Central memory CD8-positive, alpha-beta T cell (primary cell): ENCODE measurements around the gene GH1.

Source experiments
- ATAC-seq: fragments of 150-1000 bp; cut with Tn5 transposase; replicated peaks from 2 replicates; pipeline ENCODE4 v1.10.0; 2022; ENCODE audit warnings: mild to moderate bottlenecking, moderate FRiP score, moderate number of reproducible peaks; ENCODE audit not compliant: poor library complexity, severe bottlenecking; ENCODE audit errors: extremely low read depth
- DNase-seq, 2 donors: peaks; one replicate each; pipeline ENCODE4 v3.0.0; 2021; ENCODE audit warnings: low spot score in 2 of 2
- H3K27ac Mint-ChIP-seq: one replicate; pipeline ENCODE4 v1.8.0; 2022; ENCODE audit warnings: low read depth, mild to moderate bottlenecking, moderate library complexity, mixed read lengths
- H3K27me3 Mint-ChIP-seq: one replicate; pipeline ENCODE4 v1.8.0; 2022; ENCODE audit warnings: mixed read lengths
- H3K36me3 Mint-ChIP-seq: one replicate; pipeline ENCODE4 v1.8.0; 2022; ENCODE audit warnings: mild to moderate bottlenecking, moderate library complexity, mixed read lengths; ENCODE audit not compliant: insufficient read depth
- H3K4me1 Mint-ChIP-seq: one replicate; pipeline ENCODE4 v1.8.0; 2022; ENCODE audit warnings: mixed read lengths
- H3K4me3 Mint-ChIP-seq: one replicate; pipeline ENCODE4 v1.8.0; 2022; ENCODE audit warnings: mild to moderate bottlenecking, moderate library complexity, mixed read lengths
- H3K9me3 Mint-ChIP-seq: one replicate; pipeline ENCODE4 v1.8.0; 2022; ENCODE audit warnings: mixed read lengths

Gene GH1

DNA sequence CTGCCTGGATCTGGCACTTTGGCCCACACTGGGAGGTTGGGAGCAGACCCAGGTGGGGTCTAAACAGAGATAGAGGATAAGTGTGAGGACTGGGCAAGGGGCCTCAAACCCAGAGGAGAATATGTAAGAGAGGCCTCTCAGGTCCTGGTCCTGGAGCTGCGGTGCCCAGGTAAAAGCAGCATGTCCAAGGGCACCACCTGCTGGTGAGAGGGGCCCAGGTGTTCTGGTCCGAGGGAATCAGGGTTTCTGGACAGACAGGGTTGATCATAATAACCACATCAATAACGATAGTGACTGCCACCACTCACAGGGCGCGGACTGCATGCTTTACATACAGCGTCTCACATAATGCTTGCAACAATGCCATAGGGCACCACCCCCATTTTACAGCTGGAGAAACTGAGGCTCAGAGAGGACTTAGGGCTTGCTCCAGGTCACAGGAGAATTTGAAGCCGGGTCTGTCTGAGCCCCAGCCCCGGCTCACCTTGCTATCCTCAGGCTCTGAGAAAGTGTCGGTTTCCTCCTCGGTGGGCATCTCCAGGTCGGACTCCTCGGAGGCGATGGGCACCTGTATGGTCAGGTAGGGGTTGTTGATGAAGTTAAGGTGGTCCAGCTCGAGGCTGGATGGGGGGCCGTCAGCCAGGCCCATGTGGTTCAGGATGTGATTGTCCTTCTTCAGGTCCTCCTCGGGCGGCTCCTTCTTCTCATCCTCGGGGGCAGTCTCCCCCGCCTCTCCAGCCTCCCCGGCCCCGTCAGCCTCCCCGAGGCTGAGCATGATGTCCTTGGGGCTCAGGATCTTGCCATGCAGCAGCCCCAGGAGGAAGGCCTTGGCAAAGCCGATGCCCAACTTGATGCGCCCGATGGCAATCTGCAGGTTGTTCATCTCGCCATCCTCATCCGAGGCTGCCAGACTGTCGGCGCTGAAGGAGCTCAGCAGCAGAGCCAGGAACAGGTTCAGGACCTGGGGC is 32.6 kb upstream of the GH1 start:
- H3K27me3 Mint-ChIP-seq = no peaks in the 10 kb centered on the region
- no peak overlapping the region for H3K4me3 Mint-ChIP-seq
- DNase-seq (no peak), ATAC-seq (no peak)
- peaks cover 3% of the 10 kb centered on the region for H3K36me3 Mint-ChIP-seq
- no peaks in the 10 kb centered on the region for H3K9me3 Mint-ChIP-seq
- no peak overlapping the region for H3K27ac Mint-ChIP-seq
- peaks cover 29% of the 10 kb centered on the region for H3K4me1 Mint-ChIP-seq

DNA sequence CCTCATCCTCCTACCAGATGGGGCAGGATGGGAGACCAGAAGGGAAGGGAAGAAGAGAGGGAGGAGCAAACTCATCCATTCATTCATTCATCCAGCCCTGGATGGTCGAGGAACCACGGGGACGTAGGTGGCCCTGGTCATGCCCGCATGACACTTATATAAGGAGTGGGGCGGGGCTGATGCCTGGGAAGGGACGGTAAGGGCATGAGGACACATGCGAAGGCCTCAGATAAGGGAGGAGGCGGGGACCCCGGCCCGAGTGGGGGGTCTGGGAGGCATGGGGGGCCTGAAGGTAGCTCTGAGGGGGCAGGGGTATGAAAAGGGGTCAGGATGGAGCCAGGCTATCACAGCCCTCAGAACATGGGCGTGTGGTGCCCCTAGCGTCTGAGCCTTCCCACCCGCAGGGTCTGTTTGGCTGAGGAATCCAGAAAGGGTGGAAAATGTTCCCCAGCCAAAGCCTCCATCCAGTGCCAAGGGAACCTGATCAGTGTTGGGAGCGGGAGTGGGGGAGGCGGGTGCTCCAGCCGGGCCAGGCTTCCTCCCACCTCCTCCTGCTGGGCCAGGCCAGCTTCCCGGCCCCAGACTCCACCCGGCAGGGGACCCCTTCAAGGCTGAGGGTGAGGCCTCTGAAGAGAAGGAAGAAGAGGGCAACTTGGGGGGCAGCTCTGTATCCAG is 31.1 kb upstream of the GH1 start:
- Mint-ChIP-seq H3K4me3 (no peak overlapping the region), H3K27ac (no peak overlapping the region), H3K27me3 (no peaks in the 10 kb centered on the region), H3K9me3 (no peaks in the 10 kb centered on the region), H3K4me1 (peaks cover 30% of the 10 kb centered on the region), H3K36me3 (peaks cover 3% of the 10 kb centered on the region)
- DNase-seq (no peak), ATAC-seq (no peak)

- DNase-seq (no peak), ATAC-seq (no peak)
- Mint-ChIP-seq H3K27ac (no peak overlapping the region), H3K27me3 (no peaks in the 10 kb centered on the region), H3K36me3 (no peaks in the 10 kb centered on the region), H3K9me3 (no peaks in the 10 kb centered on the region), H3K4me3 (no peak overlapping the region), H3K4me1 (peaks cover 20% of the 10 kb centered on the region)
These were observed 29.9 kb upstream of the GH1 start for GRCh38 chr17:63948521-63948920.

DNA sequence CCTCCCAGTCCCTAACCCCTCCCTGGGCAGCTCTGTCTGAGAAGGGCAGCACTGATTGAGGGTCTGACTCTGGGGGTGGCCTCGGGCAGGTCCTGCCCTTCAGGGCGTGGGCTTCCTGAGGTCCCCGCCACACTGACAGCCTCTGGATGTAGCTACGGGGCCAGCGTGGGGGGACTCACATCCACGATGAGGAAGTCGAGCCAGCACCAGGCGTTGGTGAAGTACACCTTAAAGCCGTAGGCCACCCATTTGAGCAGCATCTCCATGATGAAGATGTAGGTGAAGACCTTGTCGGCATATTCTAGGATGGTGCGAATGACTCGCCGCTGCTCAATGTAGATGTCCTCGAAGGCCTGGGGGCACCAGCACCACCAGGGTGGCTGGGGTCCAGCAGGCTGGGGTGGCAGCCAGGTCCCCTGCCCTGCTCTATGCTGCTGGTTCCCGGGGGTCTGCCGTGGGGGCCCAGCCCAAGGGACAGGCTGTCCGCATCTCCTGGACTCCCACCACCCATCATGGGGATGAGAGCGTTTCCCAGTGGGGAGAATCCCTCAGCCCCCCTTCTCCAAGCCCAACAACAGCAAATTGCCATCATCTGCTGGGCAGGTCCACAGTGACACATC is 29.2 kb upstream of the GH1 start:
- Mint-ChIP-seq H3K4me1 (peaks cover 20% of the 10 kb centered on the region), H3K27ac (no peak overlapping the region), H3K4me3 (no peak overlapping the region), H3K36me3 (no peaks in the 10 kb centered on the region), H3K9me3 (no peaks in the 10 kb centered on the region), H3K27me3 (no peaks in the 10 kb centered on the region)
- DNase-seq (no peak), ATAC-seq (no peak)

DNA sequence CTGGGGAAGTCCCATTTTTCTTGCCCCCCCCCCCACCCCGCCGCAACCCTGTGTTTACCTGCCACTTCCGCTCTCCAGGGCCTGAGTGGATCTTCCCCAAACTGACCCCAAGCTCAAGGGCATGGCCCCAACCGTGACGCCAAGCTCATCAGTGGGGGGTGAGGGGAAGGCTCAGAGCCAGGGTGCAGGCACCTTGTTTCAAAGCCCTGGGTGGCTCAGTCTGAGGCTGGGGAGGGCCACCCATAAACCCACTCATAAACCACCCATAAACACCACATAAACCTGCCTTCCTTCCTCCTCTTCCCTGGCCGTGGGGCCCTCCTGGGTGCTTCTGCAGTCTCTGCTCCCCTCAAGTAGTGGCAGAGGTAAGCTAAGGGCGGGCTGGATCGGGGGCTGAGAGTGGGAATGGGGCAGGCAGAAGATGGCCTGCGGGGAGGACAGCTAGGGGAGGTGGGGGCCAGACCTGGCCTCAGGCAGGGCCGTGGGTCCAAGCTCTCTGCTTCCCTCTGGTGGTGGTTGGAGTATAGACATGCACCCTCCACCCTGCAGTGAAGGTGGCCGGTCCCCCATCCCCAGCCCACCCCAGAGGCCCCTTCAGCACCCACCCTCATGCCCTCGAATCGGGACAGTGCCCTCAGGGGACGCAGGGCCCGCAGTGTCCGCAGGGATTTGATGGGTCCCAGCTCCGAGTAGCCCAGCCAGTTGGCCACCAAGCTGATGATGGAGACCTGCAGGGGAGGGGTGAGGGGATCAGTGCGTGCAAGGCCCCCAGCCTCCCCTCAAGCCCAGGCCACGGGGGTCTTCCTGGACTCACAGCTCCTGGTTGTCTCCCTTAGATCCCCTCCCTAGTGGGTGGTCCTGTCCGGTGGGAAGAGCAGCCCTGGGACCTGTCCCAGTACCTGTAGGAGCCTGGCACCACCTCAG is 28.1 kb upstream of the GH1 start:
- no peaks in the 10 kb centered on the region for H3K36me3 Mint-ChIP-seq
- peaks cover 20% of the 10 kb centered on the region for H3K4me1 Mint-ChIP-seq
- H3K27ac Mint-ChIP-seq = peak overlapping the region; percentile 57
- H3K27me3 Mint-ChIP-seq = no peaks in the 10 kb centered on the region
- H3K9me3 Mint-ChIP-seq = no peaks in the 10 kb centered on the region
- H3K4me3 Mint-ChIP-seq = peak overlapping the region; percentile 74
- peak; percentile 38 to 44 for DNase-seq
- peak; percentile 80 for ATAC-seq

- no peaks in the 10 kb centered on the region for H3K27me3 Mint-ChIP-seq
These were observed 27.3 kb upstream of the GH1 start for GRCh38 chr17:63945784-63946439.

GRCh38 chr17:63944736-63945499 is 26.3 kb upstream of the GH1 start:
- no peak for ATAC-seq
- no peak for DNase-seq
- no peaks in the 10 kb centered on the region for H3K27me3 Mint-ChIP-seq
- H3K4me1 Mint-ChIP-seq = peaks cover 20% of the 10 kb centered on the region
- peaks cover 1% of the 10 kb centered on the region for H3K36me3 Mint-ChIP-seq
- H3K4me3 Mint-ChIP-seq = peak overlapping the region; percentile 74
- no peak overlapping the region for H3K27ac Mint-ChIP-seq
- H3K9me3 Mint-ChIP-seq = no peaks in the 10 kb centered on the region

More at GRCh38 chr17:63945784-63946439, 27.3 kb upstream of the GH1 start:
- DNase-seq = no peak
- Mint-ChIP-seq H3K27ac (peak overlapping the region; percentile 57), H3K4me3 (peak overlapping the region; percentile 74), H3K36me3 (peaks cover 1% of the 10 kb centered on the region), H3K9me3 (no peaks in the 10 kb centered on the region), H3K4me1 (peaks cover 20% of the 10 kb centered on the region)
- ATAC-seq = peak; percentile 17

GRCh38 chr17:63943745-63944144 is 25.1 kb upstream of the GH1 start:
- Mint-ChIP-seq H3K27me3 (no peaks in the 10 kb centered on the region), H3K27ac (no peak overlapping the region), H3K9me3 (no peaks in the 10 kb centered on the region), H3K4me1 (peaks cover 28% of the 10 kb centered on the region), H3K4me3 (no peak overlapping the region), H3K36me3 (peaks cover 1% of the 10 kb centered on the region)
- DNase-seq (no peak), ATAC-seq (no peak)

DNA sequence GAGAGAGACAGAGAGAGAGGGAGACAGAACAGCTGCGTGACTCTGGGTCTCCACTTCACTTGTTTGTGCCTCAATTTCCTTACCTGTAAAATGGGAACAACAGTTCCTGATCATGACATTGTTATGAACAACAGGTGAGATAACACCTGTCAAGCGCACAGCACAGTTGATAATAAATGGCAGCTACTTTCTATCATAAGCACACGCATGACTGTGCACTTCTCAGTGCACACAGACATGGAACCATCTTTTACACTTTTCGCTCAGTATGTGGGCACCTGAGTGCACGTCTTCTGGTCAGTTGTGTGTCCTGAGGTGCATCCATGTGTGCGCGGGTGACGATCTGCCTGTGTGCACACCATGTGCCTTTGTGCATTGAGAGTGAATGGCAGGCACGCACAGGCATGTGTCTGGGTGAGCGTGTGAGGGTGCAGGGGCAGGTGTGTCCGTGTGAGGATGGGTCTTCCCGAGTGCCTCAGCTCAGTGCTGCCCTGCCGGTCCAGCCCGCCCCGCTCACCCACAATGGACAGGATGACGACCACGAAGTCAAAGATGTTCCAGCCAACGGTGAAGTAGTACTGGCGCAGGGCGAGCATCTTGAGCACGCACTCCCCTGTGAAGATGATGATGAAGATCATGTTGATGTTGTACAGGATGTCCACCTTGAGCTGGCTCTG is 23.8 kb upstream of the GH1 start:
- Mint-ChIP-seq H3K9me3 (no peaks in the 10 kb centered on the region), H3K4me3 (no peak overlapping the region), H3K27me3 (no peaks in the 10 kb centered on the region), H3K4me1 (peaks cover 33% of the 10 kb centered on the region), H3K36me3 (peaks cover 3% of the 10 kb centered on the region), H3K27ac (no peak overlapping the region)
- no peak for ATAC-seq
- no peak for DNase-seq

- ATAC-seq = no peak
- H3K27ac Mint-ChIP-seq = no peak overlapping the region
- no peaks in the 10 kb centered on the region for H3K27me3 Mint-ChIP-seq
- no peaks in the 10 kb centered on the region for H3K9me3 Mint-ChIP-seq
- H3K4me3 Mint-ChIP-seq = no peak overlapping the region
- H3K4me1 Mint-ChIP-seq = peaks cover 32% of the 10 kb centered on the region
- H3K36me3 Mint-ChIP-seq = peaks cover 3% of the 10 kb centered on the region
- DNase-seq = no peak
These were observed 23.1 kb upstream of the GH1 start for GRCh38 chr17:63941751-63942150.

DNA sequence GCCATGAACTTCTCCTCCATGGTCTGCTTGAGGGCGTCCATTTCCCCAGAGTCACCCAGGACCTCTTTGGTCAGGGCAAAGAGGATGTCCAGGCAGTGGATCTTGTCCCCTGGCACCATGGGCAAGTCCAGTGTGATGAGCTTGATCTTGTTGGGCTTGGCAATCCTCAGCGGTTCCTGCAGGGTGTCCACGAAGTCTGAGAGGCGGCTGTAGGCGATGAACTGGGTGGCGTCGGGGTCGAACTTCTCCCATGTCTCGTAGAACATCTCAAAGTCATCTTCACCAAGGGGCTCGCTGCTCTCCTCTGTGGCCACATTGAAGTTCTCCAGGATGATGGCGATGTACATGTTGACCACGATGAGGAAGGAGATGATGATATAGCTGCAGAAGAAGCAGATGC is 22.5 kb upstream of the GH1 start:
- ATAC-seq (no peak), DNase-seq (no peak)
- Mint-ChIP-seq H3K4me3 (no peak overlapping the region), H3K36me3 (peaks cover 3% of the 10 kb centered on the region), H3K4me1 (peaks cover 26% of the 10 kb centered on the region), H3K9me3 (no peaks in the 10 kb centered on the region), H3K27me3 (no peaks in the 10 kb centered on the region), H3K27ac (no peak overlapping the region)
